Cardiac fibroblast (primary cell): Measurements from ENCODE around the gene RERE.
"Not testable (repeated sequence)": the region's sequence is repeated elsewhere in the genome, so short reads cannot be mapped to it uniquely, and the experiment has no call there.

Experiments
- DNase-seq, 2 donors: peaks; one replicate each; pipeline versions ENCODE4 v3.0.0 to v3.0.0-alpha.2; 2010; ENCODE audit warnings: low read depth in 2 of 2
- H3K4me3 ChIP-seq, 2 donors: replicated peaks in 1 of 2; 1 replicate in 1 of 2; 2 replicates in 1 of 2; pipeline ENCODE4 v1.5.1; 2011; ENCODE audit warnings: low read depth in 2 of 2, low read length in 2 of 2, mild to moderate bottlenecking in 2 of 2, moderate library complexity in 1 of 2
- TF ChIP-seq, protein P1 (sequence below): IDR thresholded peaks from one replicate; pipeline ENCODE4 v1.5.1; 2011; ENCODE audit warnings: low read depth, mild to moderate bottlenecking, low read length, inconsistent platforms

The RERE gene

GRCh38 chr1:8384577-8384976 is 432.9 kb downstream of the RERE start:
- DNase-seq = no peak
- H3K4me3 ChIP-seq = no peak overlapping the region
- TF ChIP-seq, protein P1, sequence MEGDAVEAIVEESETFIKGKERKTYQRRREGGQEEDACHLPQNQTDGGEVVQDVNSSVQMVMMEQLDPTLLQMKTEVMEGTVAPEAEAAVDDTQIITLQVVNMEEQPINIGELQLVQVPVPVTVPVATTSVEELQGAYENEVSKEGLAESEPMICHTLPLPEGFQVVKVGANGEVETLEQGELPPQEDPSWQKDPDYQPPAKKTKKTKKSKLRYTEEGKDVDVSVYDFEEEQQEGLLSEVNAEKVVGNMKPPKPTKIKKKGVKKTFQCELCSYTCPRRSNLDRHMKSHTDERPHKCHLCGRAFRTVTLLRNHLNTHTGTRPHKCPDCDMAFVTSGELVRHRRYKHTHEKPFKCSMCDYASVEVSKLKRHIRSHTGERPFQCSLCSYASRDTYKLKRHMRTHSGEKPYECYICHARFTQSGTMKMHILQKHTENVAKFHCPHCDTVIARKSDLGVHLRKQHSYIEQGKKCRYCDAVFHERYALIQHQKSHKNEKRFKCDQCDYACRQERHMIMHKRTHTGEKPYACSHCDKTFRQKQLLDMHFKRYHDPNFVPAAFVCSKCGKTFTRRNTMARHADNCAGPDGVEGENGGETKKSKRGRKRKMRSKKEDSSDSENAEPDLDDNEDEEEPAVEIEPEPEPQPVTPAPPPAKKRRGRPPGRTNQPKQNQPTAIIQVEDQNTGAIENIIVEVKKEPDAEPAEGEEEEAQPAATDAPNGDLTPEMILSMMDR = no peak

DNA sequence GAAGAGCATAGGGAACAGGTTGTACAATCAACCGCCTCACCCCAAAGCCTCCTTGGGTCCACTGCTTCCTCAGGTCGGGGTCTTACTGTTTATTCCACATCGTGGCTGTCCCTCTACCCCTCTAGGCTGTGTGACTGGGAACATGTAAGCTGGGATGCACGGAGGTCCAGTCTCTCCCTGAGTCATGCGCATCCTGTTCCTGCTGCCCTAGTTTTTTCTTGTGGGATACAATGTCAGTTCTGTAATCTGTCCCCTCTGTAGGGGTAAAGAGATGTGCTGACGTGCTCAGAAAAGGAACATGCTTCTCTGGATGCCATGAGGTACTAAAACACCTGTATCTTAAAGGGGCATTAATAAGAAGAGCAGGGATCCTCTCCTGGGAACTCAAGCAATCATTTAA is 433.4 kb downstream of the RERE start:
- DNase-seq = peak in 1 of 2 donors; percentile 45
- TF ChIP-seq, protein P1 = no peak
- no peak overlapping the region for H3K4me3 ChIP-seq

GRCh38 chr1:8382608-8383505 is 434.6 kb downstream of the RERE start:
- TF ChIP-seq, protein P1 = no peak
- no peak for DNase-seq
- H3K4me3 ChIP-seq = no peak overlapping the region

GRCh38 chr1:8382051-8382505 is 435.4 kb downstream of the RERE start:
- no peak for DNase-seq
- TF ChIP-seq, protein P1 = no peak
- H3K4me3 ChIP-seq = no peak overlapping the region

- no peak overlapping the region for H3K4me3 ChIP-seq
- TF ChIP-seq, protein P1 = no peak
- peak in 1 of 2 donors; percentile 27 for DNase-seq
Observed at GRCh38 chr1:8381618-8382017, 435.8 kb downstream of the RERE start.

- H3K4me3 ChIP-seq, DNase-seq: not testable (repeated sequence)
Observed at GRCh38 chr1:8380310-8380709, 437.1 kb downstream of the RERE start.

- H3K4me3 ChIP-seq = no peak overlapping the region
- TF ChIP-seq, protein P1 = no peak
- DNase-seq = no peak
Observed at GRCh38 chr1:8379513-8380186, 437.8 kb downstream of the RERE start.
